K562 (cell line): ENCODE results near the gene PTGR1. TPM values are rescaled to one million over a fixed set of nuclear protein-coding genes. Genes with fewer than 3 reads are reported as not detected.

ENCODE experiments used
- ESRRB ChIP-seq: fragments of 250-450 bp; sonication (Bioruptor Pico); IDR thresholded peaks from 2 replicates; pipeline ENCODE4 v1.5.0; 2020; ENCODE audit warnings: mild to moderate bottlenecking, moderate library complexity, borderline replicate concordance
- FOXA1 ChIP-seq: fragments of 450-650 bp; IDR thresholded peaks from 2 replicates; pipeline ENCODE4 v1.6.1; 2016; ENCODE audit warnings: mild to moderate bottlenecking, borderline replicate concordance
- JUND ChIP-seq, 2 experiments: IDR thresholded peaks; 2 replicates in 1 of 2; 3 replicates in 1 of 2; pipeline ENCODE4 v1.6.1; 2011; ENCODE audit warnings: borderline replicate concordance in 2 of 2, low read depth in 2 of 2, low read length in 2 of 2, improper control_type of control experiment in 1 of 2, missing biosample characterization in 1 of 2, missing genetic modification characterization in 1 of 2, missing genetic modification reagents in 1 of 2
- NCOR1 ChIP-seq: fragments of 450-650 bp; IDR thresholded peaks from 2 replicates; pipeline ENCODE4 v1.6.1; 2016; ENCODE audit warnings: mild to moderate bottlenecking, moderate library complexity
- RBFOX2 ChIP-seq: fragments of 200-400 bp; formaldehyde crosslinking; IDR thresholded peaks from 2 replicates; pipeline ENCODE4 v1.6.1; 2017; ENCODE audit warnings: low read depth, mild to moderate bottlenecking, low read length, moderate library complexity
- ZNF24 ChIP-seq: fragments of 450-650 bp; IDR thresholded peaks from 2 replicates; pipeline ENCODE4 v1.6.1; 2016
- ZNF354B ChIP-seq: fragments of 250-450 bp; sonication (Bioruptor Pico); IDR thresholded peaks from 2 replicates; pipeline ENCODE4 v1.4.0; 2020
- ZNF780A ChIP-seq: fragments of 250-450 bp; sonication (Bioruptor Pico); IDR thresholded peaks from 2 replicates; pipeline ENCODE4 v1.5.0; 2021; ENCODE audit warnings: mild to moderate bottlenecking
- polyA plus RNA-seq, 8 experiments: library from polyadenylated mRNA; depleted of rRNA in 4 of 8; stranded (reverse) in 5 of 8; unstranded in 3 of 8; fragments of >200 nt; fragmentation: Nextera tagmentation in 2 of 8; fragmentation: Illumina TruSeq in 1 of 8; extraction: Ambion mirVana in 2 of 8; extraction: Trizol in 1 of 8; gene quantifications; 2 replicates each; pipeline versions ENCODE4 v1.2.1 to v1.2.3, GENCODE V29; 2011 to 2014; ENCODE audit warnings: inconsistent platforms in 1 of 8, missing spikeins in 1 of 8
- total RNA-seq, 7 experiments: library from RNA; depleted of rRNA in 6 of 7; stranded (reverse); fragments of >200 nt in 6 of 7; fragmentation: Illumina TruSeq in 2 of 7; extraction: Trizol in 2 of 7; gene quantifications; 2 replicates each; pipeline versions ENCODE4 v1.2.1 to v1.2.3, GENCODE V29; 2011 to 2021; ENCODE audit warnings: low replicate concordance in 1 of 7
- TF ChIP-seq, protein P1 (sequence below): fragments of 250-450 bp; sonication (Bioruptor Pico); IDR thresholded peaks from 2 replicates; pipeline ENCODE4 v1.5.0; 2020; ENCODE audit warnings: mild to moderate bottlenecking
- TF ChIP-seq, protein P2 (sequence below): fragments of 250-450 bp; sonication (Bioruptor Pico); IDR thresholded peaks from 2 replicates; pipeline ENCODE4 v1.4.0; 2020
- TF ChIP-seq, protein P3 (sequence below): sonication (generic); formaldehyde crosslinking; IDR thresholded peaks from 2 replicates; pipeline ENCODE4 v1.9.0; 2022; ENCODE audit warnings: mild to moderate bottlenecking, missing genetic modification reagents
- TF ChIP-seq, protein P4 (sequence below): fragments of 250-450 bp; sonication (Bioruptor Pico); IDR thresholded peaks from 2 replicates; pipeline ENCODE4 v1.8.0; 2021; ENCODE audit warnings: moderate library complexity, mild to moderate bottlenecking, inconsistent platforms
- TF ChIP-seq, protein P5 (sequence below): sonication (generic); formaldehyde crosslinking; IDR thresholded peaks from 2 replicates; pipeline ENCODE4 v1.8.0; 2022; ENCODE audit warnings: missing genetic modification reagents, mild to moderate bottlenecking, borderline replicate concordance
- TF ChIP-seq, protein P6 (sequence below): sonication (generic); formaldehyde crosslinking; IDR thresholded peaks from 2 replicates; pipeline ENCODE4 v1.8.0; 2023; ENCODE audit warnings: mild to moderate bottlenecking, missing genetic modification reagents

PTGR1 gene
- total and polyA plus RNA-seq, 9 of the 15 experiments (the other 6 are each of a cell fraction or from before 2014, with no cell fraction given), result 0.22 TPM; not detected in 8

DNA sequence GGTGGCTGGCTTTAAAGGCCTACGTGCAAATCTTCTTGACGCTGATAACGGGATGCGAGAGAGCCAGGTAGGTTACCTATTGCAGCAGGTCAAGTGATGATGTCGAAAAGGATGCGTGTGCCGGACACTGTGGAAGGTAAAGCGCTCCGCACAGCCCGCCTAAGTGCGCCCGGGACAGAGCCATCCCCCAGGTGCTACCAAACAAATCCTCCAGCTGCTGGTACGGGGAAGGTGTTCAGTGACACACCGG is 31.4 kb upstream of the PTGR1 start (continued):
- TF ChIP-seq, protein P1, sequence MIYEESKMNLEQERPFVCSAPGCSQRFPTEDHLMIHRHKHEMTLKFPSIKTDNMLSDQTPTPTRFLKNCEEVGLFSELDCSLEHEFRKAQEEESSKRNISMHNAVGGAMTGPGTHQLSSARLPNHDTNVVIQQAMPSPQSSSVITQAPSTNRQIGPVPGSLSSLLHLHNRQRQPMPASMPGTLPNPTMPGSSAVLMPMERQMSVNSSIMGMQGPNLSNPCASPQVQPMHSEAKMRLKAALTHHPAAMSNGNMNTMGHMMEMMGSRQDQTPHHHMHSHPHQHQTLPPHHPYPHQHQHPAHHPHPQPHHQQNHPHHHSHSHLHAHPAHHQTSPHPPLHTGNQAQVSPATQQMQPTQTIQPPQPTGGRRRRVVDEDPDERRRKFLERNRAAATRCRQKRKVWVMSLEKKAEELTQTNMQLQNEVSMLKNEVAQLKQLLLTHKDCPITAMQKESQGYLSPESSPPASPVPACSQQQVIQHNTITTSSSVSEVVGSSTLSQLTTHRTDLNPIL, result no peak
- TF ChIP-seq, protein P2, sequence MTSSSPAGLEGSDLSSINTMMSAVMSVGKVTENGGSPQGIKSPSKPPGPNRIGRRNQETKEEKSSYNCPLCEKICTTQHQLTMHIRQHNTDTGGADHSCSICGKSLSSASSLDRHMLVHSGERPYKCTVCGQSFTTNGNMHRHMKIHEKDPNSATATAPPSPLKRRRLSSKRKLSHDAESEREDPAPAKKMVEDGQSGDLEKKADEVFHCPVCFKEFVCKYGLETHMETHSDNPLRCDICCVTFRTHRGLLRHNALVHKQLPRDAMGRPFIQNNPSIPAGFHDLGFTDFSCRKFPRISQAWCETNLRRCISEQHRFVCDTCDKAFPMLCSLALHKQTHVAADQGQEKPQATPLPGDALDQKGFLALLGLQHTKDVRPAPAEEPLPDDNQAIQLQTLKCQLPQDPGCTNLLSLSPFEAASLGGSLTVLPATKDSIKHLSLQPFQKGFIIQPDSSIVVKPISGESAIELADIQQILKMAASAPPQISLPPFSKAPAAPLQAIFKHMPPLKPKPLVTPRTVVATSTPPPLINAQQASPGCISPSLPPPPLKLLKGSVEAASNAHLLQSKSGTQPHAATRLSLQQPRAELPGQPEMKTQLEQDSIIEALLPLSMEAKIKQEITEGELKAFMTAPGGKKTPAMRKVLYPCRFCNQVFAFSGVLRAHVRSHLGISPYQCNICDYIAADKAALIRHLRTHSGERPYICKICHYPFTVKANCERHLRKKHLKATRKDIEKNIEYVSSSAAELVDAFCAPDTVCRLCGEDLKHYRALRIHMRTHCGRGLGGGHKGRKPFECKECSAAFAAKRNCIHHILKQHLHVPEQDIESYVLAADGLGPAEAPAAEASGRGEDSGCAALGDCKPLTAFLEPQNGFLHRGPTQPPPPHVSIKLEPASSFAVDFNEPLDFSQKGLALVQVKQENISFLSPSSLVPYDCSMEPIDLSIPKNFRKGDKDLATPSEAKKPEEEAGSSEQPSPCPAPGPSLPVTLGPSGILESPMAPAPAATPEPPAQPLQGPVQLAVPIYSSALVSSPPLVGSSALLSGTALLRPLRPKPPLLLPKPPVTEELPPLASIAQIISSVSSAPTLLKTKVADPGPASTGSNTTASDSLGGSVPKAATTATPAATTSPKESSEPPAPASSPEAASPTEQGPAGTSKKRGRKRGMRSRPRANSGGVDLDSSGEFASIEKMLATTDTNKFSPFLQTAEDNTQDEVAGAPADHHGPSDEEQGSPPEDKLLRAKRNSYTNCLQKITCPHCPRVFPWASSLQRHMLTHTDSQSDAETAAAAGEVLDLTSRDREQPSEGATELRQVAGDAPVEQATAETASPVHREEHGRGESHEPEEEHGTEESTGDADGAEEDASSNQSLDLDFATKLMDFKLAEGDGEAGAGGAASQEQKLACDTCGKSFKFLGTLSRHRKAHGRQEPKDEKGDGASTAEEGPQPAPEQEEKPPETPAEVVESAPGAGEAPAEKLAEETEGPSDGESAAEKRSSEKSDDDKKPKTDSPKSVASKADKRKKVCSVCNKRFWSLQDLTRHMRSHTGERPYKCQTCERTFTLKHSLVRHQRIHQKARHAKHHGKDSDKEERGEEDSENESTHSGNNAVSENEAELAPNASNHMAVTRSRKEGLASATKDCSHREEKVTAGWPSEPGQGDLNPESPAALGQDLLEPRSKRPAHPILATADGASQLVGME, result peak; percentile 34; the same call in 1 of the 2 replicates
- no peak for TF ChIP-seq NCOR1
- TF ChIP-seq, protein P3, sequence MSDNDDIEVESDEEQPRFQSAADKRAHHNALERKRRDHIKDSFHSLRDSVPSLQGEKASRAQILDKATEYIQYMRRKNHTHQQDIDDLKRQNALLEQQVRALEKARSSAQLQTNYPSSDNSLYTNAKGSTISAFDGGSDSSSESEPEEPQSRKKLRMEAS (CRISPR knock-in tag), result no peak
- peak; percentile 74 for TF ChIP-seq ZNF24
- no peak for TF ChIP-seq RBFOX2
- no peak for TF ChIP-seq ZNF354B
- no peak for TF ChIP-seq ESRRB
- TF ChIP-seq, protein P4, sequence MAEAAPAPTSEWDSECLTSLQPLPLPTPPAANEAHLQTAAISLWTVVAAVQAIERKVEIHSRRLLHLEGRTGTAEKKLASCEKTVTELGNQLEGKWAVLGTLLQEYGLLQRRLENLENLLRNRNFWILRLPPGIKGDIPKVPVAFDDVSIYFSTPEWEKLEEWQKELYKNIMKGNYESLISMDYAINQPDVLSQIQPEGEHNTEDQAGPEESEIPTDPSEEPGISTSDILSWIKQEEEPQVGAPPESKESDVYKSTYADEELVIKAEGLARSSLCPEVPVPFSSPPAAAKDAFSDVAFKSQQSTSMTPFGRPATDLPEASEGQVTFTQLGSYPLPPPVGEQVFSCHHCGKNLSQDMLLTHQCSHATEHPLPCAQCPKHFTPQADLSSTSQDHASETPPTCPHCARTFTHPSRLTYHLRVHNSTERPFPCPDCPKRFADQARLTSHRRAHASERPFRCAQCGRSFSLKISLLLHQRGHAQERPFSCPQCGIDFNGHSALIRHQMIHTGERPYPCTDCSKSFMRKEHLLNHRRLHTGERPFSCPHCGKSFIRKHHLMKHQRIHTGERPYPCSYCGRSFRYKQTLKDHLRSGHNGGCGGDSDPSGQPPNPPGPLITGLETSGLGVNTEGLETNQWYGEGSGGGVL, result no peak
- TF ChIP-seq, protein P5, sequence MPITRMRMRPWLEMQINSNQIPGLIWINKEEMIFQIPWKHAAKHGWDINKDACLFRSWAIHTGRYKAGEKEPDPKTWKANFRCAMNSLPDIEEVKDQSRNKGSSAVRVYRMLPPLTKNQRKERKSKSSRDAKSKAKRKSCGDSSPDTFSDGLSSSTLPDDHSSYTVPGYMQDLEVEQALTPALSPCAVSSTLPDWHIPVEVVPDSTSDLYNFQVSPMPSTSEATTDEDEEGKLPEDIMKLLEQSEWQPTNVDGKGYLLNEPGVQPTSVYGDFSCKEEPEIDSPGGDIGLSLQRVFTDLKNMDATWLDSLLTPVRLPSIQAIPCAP (CRISPR knock-in tag), result no peak
- TF ChIP-seq, protein P6, sequence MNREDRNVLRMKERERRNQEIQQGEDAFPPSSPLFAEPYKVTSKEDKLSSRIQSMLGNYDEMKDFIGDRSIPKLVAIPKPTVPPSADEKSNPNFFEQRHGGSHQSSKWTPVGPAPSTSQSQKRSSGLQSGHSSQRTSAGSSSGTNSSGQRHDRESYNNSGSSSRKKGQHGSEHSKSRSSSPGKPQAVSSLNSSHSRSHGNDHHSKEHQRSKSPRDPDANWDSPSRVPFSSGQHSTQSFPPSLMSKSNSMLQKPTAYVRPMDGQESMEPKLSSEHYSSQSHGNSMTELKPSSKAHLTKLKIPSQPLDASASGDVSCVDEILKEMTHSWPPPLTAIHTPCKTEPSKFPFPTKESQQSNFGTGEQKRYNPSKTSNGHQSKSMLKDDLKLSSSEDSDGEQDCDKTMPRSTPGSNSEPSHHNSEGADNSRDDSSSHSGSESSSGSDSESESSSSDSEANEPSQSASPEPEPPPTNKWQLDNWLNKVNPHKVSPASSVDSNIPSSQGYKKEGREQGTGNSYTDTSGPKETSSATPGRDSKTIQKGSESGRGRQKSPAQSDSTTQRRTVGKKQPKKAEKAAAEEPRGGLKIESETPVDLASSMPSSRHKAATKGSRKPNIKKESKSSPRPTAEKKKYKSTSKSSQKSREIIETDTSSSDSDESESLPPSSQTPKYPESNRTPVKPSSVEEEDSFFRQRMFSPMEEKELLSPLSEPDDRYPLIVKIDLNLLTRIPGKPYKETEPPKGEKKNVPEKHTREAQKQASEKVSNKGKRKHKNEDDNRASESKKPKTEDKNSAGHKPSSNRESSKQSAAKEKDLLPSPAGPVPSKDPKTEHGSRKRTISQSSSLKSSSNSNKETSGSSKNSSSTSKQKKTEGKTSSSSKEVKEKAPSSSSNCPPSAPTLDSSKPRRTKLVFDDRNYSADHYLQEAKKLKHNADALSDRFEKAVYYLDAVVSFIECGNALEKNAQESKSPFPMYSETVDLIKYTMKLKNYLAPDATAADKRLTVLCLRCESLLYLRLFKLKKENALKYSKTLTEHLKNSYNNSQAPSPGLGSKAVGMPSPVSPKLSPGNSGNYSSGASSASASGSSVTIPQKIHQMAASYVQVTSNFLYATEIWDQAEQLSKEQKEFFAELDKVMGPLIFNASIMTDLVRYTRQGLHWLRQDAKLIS (CRISPR knock-in tag), result no peak; the same call in 1 of the 2 replicates
- peak; percentile 77 for TF ChIP-seq JUND (IDR thresholded peaks at IDR 0.05; ENCODE audit: borderline replicate concordance, low read depth, low read length)
- TF ChIP-seq JUND (tag; IDR thresholded peaks at IDR 0.05; ENCODE audit: borderline replicate concordance, low read depth, low read length), result 0 out of 3 replicates have a peak, but pooled peaks have one; percentile 60
- TF ChIP-seq ZNF780A (CRISPR knock-in tag), result no peak
- no peak for TF ChIP-seq FOXA1
